GM19372 (cell line): ENCODE results near the gene DBP.

Experiments
- ATAC-seq: cut with Tn5 transposase; IDR thresholded peaks from one replicate; pipeline ENCODE4 v1.9.1; 2021; ENCODE audit warnings: mild to moderate bottlenecking, low read depth, moderate library complexity; ENCODE audit not compliant: unreplicated experiment

DBP gene

GRCh38 chr19:48613852-48614435, 23.2 kb downstream of the DBP start:
- no peak for ATAC-seq

DNA sequence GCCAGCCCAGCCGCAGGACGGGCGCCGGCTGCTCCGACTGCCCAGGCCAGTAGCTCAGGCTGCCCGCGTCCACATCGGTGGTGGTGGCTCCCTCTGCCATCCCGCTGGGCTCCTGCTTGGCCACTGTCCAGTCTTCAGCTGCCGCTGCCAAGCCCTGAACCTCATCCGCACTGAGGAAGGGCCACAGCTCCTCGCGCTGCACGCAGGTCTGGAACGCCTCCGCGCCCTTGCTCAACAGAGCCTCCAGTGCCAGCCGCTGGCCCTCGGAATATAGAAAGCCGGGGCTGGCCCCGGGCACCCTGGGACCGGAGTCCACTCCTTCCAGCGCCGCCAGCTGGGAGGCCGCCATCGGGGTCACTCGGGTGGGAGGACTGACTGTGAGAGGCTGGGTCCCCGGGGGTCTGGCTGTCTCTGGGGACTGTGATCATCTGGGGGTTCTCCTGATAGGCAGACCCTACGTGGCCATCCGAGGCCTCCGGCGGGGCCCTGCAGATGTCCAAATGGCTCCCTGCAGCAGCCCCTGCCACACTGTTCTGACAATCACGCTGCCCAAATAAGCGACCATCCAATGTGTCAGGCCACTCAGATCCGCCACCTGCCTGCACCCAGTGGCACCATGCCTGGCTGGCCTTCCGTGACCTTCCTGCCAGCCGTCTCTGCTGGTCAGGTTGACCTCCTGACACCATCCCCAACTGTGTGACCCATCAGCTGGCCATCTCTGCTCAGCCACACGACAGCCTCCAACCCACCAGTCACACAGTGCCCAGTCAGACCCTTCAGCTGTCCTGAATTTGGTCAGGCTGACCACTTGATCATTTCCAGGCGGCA, 23.9 kb downstream of the DBP start:
- no peak for ATAC-seq

- ATAC-seq, result no peak
Measured at GRCh38 chr19:48611872-48612271, 25.3 kb downstream of the DBP start.

GRCh38 chr19:48609571-48610108, 27.5 kb downstream of the DBP start:
- no peak for ATAC-seq

DNA sequence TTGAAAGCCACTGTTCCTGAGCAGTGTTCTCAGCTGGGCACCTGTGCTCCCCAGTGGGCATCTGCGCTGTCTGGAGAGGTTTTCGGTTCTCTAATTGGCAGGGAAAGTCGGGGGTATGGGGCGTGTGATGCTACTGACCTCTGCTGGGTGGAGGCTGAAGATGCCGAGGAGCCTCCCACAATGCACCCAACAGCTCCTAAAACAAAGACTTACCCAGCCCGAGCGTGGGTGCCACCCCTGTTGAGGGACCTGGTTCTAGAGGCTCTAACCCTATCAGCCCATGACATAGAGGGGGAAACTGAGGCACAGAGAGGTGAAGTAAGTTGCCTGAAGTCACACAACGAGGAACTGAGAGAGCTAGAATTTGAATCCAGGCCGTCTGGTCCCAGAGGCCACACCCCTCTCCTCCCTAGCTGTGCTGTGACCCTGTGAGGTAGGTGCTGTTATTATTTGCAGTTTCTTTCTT, 28.3 kb downstream of the DBP start:
- no peak for ATAC-seq

- ATAC-seq, result no peak
Measured at GRCh38 chr19:48607359-48607755, 29.8 kb downstream of the DBP start.

- ATAC-seq, result no peak
Measured at GRCh38 chr19:48606463-48607358, 30.5 kb downstream of the DBP start, which contains the start of gene SPACA4. Gene SPACA4 (plus strand): TSS chr19:48606742. CDS start chr19:48606979, 237 bp downstream.

- no peak for ATAC-seq
Measured at GRCh38 chr19:48603850-48604249, 33.3 kb downstream of the DBP start.

- ATAC-seq, result no peak
Measured at GRCh38 chr19:48603449-48603848, 33.7 kb downstream of the DBP start.

GRCh38 chr19:48603001-48603400, 34.2 kb downstream of the DBP start:
- no peak for ATAC-seq

- no peak for ATAC-seq
Measured at GRCh38 chr19:48600679-48601417, 36.3 kb downstream of the DBP start.

DNA sequence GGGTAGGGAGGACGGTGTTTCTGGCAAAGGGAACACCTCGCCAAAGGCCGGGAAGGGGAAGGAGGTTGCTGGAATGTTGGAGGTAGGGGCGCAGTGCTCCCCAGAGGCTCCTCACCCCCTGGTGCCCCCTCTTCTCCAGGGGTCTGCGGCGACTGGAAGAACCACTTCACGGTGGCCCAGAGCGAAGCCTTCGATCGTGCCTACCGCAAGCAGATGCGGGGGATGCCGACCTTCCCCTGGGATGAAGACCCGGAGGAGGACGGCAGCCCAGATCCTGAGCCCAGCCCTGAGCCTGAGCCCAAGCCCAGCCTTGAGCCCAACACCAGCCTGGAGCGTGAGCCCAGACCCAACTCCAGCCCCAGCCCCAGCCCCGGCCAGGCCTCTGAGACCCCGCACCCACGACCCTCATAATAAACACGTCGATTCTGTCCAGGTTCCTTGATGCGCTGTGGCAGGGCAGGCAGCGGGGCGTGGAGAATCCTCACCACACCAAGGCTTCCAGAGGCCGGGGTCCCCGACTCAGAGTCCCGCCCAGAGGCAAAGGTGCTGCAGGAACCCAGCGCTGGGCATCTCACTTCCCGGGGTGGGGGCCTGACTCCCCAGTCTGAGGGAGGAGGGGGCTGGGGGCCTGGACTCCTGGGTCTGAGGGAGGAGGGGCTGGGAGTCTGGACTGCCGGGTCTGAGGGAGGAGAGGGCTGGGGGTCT, 38.0 kb downstream of the DBP start:
- no peak for ATAC-seq

- no peak for ATAC-seq
Measured at GRCh38 chr19:48596679-48597465, 40.3 kb downstream of the DBP start.

DNA sequence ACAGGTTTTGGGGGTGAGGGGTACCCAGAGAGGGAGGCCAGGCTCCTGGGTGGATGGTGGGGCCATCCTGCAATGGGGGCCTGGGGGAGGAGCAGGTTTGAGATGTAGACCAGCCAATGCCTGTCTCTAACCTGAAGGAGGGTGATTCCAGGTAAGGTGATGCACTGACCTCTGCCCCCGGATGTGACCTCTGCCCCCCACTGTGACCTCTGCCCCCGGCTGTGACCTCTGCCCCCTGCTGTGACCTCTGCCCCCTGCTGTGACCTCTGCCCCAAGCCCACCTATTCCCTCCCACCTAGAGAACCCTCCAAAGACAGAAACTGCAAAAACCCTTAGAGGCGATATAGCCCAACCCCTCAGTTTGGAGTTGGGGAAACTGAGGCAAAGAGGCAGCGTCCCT, 40.9 kb downstream of the DBP start:
- ATAC-seq, result no peak

- ATAC-seq, result no peak
Measured at GRCh38 chr19:48595833-48596232, 41.3 kb downstream of the DBP start.

DNA sequence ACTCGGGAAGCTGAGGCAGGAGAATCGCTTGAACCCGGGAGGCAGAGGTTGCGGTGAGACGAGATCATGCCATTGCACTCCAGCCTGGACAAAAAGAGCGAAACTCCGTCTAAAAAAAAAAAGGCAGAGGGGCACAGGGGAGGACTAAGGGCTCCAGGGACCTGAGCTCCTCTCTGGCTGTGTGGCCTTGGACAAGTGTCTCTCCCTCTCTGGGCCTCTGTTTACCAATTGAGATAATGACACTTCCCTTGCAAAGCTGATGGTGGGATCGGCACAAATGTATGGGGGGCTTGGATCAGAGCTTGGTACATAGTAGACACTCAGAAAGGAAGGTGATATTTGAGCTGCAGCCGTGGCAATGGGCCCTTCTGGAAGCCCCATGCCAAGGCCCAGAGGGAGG, 42.0 kb downstream of the DBP start:
- ATAC-seq, result no peak

DNA sequence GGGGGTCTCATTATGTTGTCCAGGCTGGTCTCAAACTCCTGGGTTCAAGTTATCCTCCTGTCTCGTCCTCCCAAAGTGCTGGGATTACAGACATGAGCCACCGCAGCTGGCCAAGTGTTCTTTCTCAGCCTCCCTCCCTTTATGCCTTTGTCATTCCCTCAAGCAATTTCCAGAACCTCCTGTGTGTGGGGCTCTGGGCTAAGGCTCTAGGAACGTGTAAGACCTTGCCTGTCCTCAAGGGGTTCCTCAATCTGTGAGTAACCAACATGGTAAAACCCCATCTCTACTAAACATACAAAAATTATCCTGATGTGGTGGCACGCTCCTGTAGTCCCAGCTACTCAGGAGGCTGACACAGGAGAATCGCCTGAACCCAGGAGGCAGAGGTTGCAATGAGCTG, 46.2 kb downstream of the DBP start:
- ATAC-seq, result no peak

GRCh38 chr19:48588670-48589401, 48.3 kb downstream of the DBP start:
- ATAC-seq, result no peak
